HG03460 (cell line): ENCODE measurements around the gene FOXA2.

Experiments
- ATAC-seq: cut with Tn5 transposase; IDR thresholded peaks from one replicate; pipeline ENCODE4 v1.9.1; 2021; ENCODE audit not compliant: unreplicated experiment

FOXA2 gene

DNA sequence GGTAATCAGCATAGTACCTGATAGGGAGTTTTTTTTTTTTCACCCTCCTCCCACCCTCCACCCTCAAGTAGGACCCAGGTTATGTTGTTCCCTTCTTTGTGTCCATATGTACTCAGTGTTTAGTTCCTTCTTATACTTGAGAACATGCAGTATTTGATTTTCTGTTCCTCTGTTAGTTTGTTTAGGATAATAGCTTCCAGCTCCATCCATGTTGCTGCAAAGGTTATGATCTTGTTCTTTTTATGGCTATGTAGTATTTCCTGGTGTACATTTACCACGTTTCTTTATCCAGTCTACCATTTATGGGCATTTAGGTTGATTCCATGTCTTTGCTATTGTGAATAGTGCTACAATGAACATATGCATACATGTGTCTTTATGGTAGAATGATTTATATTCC, 41.9 kb downstream of the FOXA2 start:
- no peak for ATAC-seq

- no peak for ATAC-seq
Observed at GRCh38 chr20:22540832-22541231, 43.5 kb downstream of the FOXA2 start.

- ATAC-seq, result no peak
Observed at GRCh38 chr20:22536956-22537756, 47.2 kb downstream of the FOXA2 start.

- ATAC-seq, result no peak
Observed at GRCh38 chr20:22536141-22536828, 48.1 kb downstream of the FOXA2 start.

GRCh38 chr20:22535483-22535882, 48.9 kb downstream of the FOXA2 start:
- no peak for ATAC-seq

DNA sequence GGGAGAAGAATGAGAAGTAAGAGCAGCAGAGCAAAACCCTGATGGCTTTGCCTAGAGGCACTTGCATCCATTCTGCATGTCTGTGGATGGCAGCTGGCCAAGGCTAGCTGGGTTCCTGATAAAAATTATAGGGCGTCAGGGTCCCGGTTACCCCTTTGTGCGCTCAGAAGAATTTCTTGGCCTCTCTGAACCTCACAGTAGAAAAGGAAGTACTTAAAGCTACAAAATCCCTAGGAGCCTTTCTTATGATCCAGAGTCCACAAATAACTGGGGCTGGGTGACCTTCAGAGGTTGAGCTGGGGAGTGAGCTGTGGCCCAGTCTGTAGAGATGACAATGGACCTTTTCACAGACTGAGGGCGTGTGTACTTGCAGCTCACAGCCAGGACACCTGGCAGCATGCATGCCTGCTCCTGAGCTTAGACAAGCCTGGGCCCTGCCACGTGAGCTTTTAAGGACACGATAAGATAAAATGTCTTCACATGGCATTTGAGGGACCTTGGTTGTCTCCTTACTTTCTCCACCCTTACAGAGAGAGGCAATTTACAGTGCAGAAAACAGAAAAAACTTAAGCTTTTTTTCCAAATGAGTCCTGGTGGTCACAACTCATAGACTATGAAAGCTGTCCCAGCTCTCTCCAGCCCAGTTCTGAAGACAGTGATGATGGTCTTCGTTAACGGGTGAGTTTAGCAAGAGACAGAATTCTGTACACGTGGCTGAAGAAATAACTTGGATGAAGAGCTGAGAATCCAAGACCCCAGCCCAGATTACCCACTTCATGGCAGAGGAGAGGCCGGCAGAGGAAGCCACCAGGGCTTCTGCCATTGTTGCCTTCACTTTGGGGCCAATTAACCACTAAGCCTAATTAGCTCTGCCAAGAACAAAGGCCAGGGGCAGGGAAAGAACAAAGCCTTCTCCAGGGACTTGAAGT, 50.3 kb downstream of the FOXA2 start:
- no peak for ATAC-seq

DNA sequence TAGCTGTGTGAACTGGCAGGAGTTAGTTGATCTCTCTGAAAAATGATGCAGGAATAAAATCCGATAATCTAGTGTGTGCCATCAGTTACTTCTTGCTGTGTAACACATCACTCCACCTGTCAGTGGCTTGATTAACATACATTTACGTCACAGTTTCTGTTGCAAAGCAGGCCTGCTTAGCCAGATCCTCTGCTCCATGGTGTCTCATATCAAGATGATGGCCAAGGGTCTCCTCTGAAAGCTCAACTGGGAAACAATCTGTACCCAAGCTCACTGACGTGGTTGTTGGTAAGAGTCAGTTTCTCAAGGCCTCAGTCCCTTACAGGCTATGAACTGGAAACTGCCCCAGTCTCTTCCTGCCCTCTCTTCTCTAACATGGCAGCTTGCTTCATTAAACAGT, 51.8 kb downstream of the FOXA2 start:
- ATAC-seq, result no peak

DNA sequence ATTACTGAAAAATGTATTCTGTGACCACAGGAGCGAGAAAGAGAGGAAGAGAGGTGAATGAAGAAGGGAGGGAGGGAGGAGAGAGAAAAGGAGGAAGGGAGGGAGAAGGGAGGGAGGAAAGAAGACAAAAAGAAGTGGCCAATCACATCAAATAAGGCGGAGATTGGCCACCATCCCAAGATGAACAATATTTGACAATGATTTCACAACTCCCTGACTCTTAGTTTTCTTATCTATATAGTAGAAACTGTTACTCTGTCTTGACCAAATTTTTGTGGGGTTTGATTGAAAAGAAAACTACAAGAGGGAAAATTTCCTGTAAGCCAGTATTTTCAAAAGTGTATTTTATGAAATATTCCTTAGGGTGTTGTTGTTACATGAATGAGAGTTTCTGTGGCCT, 52.6 kb downstream of the FOXA2 start:
- no peak for ATAC-seq

- no peak for ATAC-seq
Observed at GRCh38 chr20:22531056-22531615, 53.2 kb downstream of the FOXA2 start.
